HS-27A (cell line): ENCODE results near the gene LRBA.
A peak's percentile ranks its signal among the peaks of the same experiment; 100 is the strongest.
"Not testable (repeated sequence)": the region's sequence is repeated elsewhere in the genome, so short reads cannot be mapped to it uniquely, and the experiment has no call there.

Experiments used
- DNase-seq: peaks from one replicate; pipeline ENCODE4 v3.0.0-alpha.2; 2012; ENCODE audit warnings: low read depth, missing footprints

The LRBA gene

DNA sequence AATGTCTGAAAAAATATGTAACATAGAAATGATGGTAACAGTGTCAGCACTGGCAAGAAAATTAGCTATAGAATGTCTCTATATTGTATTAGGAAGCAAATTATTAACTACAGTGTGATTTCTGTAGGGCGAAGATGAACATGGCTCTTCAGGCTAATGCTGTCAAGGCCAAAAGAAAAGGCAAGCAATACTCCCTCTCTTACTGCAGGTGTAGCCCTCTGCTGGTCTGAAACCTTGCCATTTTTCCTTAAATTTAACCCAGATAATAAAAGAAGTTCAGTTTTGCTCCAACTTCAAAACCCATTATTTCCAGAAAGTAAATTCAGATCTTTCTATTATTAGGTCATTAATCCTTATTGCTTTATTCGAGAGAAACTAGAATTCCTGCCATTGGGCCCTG lies 215.9 kb downstream of the LRBA start:
- no peak for DNase-seq

DNA sequence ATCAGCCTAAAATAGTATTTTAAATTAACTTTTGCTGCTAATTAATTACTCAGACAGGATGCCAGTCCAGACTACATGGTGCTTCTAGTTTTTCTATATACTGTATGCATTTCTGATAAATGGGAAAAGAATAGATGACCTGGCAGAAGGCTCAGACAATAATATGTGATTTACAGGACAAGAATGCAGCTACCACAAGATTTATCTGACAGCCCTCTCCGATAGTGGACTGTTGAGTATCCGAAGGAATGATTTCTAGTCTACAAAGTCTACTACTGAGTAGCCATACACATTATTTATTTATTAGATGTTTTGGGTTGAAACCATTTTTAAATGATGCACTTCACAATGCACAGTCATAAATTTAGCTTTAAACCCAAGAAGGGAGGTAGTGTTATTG lies 220.4 kb downstream of the LRBA start:
- no peak for DNase-seq

DNA sequence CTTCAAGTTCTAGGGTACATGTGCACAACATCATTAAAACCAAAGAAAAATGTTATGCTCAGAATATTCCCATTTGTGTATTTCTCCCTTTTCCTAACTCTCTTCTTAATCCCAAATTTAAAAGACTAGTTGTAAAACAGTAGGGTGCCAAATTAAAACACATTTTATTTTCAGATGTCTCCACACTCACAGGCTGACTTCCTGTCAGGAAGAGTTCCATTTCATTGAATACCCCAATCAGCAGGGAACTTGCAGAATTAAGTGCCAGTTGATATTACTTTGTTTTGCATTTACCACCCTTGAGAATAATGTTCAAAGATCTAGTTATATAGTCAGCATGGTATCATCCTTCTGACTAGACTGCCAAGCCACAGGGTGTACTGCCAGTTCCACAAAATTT lies 225.2 kb downstream of the LRBA start:
- DNase-seq = no peak

DNA sequence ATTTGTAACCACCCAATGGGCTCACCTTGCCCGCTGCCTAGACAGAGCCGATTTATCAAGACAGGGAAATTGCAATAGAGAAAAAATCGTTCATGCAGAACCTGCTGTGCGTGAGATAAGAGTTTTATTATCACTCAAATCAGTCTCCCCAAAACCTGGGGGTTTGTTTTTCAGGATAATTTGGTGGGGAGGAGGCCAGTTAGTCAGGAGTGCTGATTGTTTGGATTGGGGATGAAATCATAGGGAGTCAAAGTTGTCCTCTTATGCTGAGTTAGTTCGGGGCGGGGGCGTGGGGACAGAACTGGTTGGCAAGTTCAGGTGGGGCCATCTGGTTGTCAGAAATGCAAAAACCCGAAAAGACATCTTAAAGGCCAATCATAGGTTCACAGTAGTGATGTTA lies 230.1 kb downstream of the LRBA start:
- DNase-seq = no peak

DNA sequence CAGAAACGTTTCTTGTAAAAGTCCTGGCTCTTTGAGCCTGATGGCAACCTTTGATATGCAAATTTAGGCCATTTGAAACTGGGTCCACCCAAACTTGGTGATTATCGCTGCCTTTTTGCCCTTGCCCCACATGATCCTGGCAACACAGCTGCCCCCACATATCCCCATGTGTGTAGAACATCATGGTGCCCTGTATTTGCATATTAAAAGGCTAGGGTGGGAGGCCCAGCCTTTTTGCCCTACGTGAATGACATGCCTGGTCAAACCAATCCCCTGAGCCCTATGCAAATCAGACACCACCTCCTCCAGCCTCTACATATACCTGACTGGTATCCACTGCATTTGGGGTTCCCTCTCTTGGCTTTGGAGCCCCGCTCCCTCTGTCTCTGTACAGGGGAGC lies 230.8 kb downstream of the LRBA start:
- DNase-seq = no peak

DNA sequence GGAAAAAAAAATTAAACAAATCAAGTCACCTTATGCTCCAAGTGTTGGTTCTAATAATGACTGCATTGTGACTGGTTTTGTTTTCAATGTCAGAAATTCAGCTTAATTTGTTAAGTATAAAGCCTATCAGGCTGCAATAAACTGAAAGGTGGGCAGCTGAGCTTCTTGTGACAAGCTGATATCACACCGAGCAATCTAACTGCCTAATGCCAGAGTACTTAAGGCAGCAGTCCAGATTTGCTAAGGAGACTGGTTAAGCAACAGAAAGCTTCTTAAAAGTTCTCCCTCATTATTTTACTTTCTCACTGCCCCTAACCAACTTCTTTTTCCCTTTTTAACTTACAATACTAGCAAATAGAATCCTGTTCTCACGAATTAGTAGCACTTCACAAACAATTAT lies 232.2 kb downstream of the LRBA start:
- no peak for DNase-seq

DNA sequence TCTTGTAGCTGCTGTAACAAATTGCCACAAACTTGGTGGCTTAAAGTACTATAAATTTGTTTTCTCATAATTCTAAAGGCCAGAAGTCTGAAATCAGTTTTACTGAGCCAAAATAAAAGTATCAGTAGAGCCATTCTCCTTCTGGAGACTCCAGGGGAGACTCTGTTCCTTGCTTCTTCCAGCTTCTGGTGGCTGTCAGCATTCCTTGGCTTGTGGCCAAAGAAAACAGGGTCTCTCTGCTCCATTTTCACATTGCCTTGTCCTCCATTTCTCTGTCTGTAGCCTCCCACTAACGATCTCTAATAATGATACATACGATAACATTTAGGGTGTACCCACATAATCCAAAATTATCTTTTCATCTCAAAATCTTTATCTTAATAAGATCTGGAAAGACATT lies 232.8 kb downstream of the LRBA start:
- DNase-seq = peak; percentile 35

DNA sequence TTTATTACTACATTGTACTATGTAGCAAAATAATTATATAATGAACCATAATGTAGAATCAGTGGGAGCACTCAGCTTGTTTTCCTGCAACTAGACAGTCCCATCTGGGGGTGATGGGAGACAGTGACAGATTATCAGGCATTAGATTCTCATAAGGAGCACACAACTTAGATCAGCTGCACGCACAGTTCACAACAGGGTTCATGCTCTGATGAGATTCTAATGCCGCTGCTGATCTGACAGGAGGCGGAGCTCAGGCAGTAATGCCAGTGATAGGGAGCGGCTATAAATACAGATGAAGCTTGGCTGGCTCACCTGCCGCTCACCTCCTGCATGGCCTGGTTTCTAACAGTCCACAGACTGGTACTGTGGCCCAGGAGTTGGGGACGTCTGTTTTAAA lies 233.9 kb downstream of the LRBA start:
- DNase-seq = no peak

DNA sequence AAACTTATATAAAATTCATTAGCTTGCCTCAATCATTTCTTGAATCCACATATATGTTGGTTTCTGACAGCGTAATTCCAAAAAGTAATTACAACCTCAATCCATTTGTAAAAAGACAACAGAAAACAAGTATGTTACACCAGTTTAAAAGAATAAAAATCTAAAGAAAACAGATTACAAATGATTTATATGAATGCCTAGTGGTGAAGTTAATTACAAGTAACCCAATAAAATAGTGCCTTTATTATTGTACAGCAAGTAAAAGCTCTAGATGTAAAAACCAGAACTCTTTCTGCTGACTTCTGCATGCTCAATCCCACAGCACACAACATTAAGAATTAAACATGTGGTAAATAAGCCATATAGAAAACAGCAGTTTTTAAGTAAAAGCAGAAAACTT lies 235.4 kb downstream of the LRBA start:
- DNase-seq = no peak

DNA sequence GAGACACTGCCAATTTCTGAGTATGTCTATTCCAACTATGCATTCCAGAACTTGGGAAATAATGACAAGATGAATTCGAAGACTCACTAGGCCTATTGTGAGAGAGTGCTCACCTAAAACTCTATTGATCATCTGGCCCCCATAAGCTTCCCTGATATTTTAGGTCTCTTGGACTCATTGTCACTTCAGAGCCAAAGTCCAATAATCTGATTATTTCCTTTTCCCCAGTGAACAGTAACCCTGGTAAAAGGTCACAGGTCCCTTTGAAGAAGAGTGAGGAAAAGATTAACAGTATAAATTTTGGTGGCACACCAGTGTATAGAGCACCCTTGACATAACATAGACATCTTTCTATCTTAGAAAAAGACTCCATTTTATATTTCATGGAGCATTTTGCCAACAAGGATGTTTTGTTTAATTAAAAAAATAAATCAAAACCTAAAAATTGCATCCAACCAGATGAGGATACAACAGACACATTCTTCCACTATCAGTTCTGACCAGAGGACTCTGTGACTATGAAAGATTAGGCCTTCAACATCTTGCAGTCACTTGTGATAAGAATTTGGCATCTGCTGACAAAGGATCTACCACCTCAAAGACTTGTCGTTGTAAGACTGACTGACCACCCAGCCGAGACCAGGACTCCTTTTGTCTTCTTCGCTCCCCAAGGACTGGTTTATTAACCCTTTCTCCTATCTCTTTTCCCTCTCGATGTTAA lies 241.2 kb downstream of the LRBA start:
- no peak for DNase-seq

DNA sequence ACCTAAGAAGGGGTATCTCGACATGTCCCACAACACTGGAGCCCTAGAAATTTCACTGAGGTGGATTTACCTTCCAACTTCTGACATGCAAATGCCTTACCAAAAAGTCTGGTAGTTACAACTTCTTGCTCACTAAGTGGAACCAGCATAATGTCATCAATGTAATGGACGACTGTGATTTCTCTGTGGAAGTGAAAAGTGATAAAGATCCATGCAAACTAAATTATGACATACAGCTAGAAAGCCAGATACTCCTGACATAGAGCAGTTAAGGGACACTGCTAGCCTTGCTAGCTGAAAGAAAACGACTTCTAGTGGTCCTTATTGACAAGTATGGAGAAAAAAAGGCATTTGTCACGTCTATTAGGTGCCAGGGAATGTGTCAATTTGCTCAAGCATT lies 242.1 kb downstream of the LRBA start:
- DNase-seq = no peak

DNA sequence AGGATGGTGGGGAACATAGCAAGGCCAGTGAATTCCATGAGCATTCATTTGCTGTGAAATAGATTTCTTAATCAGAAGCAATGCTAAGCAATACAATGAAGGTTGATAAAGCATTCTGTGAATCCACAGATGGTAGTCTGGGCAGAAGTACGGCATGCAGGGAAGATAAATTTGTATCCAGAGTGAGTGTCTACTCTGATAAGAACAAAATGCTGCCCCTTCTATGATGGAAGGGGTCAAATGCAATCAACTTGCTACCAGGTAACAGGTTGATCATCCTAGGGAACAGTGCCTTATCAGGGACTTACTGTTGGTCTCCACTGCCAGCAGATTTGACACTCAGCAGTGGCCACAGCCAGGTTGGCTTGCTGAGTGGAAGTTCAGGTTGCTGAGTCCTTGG lies 243.7 kb downstream of the LRBA start:
- no peak for DNase-seq

DNA sequence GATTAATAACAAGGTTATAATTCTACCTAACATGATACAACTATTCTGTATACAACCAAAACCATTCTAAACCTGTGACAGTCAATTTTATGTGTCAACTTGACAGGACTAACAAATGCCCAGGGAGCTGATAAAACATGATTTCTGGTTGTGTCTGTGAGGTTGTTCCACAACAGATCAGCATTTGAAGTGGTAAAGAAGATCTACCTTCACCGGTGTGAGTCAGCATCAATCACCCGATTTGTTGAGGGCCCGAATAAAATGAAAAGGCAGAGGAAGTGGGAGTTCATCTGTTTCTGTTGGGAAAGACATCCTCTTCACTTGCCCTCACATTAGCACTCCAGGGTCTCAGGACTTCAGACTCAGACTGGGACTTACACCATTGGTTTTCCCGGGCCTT lies 245.2 kb downstream of the LRBA start:
- no peak for DNase-seq

DNA sequence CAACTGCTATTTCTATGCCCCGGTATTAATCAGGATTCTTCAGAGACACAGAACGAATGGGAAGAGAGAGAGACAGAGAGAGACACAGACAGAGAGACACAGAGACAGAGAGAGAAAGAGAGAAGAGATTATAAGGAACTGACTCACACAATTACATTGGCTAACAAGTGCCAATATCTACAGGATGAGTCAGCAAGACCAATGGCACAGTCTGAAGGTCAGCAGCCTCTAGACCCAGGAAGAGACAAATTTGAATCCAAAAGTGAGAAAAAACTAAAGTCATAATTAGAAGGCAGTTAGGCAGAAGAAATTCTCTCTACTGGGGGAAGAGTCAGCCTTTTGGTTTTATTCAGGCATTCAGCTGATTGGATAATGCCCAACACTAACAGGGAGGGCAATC lies 245.8 kb downstream of the LRBA start:
- DNase-seq = peak; percentile 57

DNA sequence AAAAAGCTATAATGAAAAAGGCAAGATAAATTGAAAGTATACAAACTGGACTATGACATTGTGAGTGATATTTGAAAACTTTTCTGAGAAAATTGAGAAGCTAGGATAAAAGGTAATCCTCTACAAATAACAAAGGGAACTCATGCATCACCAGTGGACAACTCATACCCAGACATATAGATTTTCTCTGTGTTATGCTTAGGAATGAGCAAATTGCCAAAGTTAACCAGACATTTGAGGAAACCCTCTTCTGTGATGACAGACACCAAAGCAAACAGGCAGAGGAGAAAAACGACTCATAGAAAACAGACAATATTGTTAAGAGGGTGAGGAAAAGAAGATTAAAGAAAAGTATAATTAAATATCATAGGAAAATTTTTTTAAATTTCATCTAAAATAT lies 246.6 kb downstream of the LRBA start:
- no peak for DNase-seq

DNA sequence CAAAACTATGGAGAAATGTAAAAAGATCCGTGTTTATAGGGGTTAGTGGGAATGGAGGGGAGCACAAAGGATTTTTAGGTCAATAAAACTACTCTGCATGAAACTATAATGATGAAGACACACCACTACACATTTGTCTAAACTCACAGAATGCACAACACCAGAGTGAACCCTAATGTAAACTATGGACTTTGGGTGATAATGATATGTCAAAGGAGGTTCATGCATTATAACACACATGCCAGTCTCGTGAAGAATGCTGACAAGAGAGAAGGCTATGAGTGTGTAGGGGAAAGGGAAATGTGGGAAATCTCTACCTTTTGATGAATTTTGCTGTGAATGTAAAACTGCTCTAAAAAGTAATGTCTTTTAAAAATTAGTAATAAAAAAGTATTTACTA lies 249.9 kb downstream of the LRBA start:
- no peak for DNase-seq

DNA sequence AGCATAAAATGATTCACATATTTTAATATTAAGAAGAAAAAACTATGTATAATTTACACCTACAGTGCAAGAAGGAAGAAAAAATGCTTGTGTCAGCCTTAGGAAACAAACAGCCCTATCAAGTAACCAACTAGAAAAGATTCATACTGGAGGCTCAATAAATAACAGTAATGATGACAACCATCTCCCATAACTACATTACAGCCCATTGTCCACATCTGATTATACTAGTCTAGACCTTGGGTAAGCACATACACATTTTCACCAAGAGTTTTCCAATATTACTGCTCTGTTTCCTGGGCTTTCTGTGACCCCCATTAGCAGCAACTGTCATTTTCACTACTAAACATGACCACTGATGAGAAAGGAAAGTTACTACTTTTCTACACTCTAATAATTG lies 263.4 kb downstream of the LRBA start:
- no peak for DNase-seq

DNA sequence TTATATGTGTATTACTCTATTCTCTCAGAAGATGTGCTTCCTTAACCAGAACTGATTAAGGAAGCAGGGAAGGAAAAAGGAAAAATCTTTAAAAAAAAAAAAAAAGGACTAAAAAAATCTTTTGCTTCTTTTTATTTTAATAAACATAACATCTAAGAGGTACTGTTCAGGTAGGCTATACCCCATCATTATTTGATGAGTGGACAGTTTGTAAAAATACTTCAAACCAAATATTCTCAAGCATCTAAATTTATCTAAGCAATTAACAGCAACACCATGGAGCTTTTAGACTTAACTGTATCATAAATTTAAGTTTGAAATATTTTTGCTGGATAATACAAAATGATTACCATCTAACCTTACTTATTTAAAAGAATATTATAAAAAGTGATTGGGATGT lies 264.3 kb downstream of the LRBA start:
- no peak for DNase-seq

DNA sequence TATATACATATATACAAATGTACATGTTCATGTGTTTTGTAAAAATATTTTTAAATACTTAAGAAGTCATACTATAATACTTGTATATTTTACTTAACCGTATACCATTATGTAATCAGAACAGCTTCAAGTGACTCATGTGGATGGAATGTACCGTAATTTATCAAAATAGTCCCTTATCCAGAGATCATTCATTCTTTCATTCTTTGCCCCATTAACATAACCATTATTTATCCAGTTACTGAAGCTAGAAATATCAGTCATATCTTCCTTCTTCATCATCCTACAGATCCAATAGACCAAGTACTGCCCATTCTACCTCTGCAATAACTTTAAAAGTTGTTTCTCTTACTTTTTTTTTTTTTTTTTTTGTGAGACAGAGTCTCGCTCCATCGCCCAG lies 268.9 kb downstream of the LRBA start:
- DNase-seq = peak; percentile 73

DNA sequence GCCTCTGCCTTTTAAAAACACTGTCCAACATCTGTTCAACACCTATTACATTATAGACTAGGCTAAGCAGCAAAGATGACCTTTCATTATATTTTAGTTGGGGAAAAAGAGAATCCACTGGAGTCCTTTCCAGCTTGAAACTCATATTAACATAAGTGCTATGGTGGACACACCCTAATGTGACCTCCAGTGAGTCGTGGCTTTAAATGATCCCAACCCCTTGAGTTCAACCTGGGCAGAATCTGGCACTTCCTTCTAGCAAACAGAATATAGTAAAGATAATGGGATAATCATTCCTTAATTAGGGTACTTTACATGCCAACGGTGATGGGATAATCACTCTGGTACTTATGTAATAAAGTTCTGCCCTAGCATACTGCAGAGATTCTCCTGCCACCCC lies 270.5 kb downstream of the LRBA start:
- no peak for DNase-seq

DNA sequence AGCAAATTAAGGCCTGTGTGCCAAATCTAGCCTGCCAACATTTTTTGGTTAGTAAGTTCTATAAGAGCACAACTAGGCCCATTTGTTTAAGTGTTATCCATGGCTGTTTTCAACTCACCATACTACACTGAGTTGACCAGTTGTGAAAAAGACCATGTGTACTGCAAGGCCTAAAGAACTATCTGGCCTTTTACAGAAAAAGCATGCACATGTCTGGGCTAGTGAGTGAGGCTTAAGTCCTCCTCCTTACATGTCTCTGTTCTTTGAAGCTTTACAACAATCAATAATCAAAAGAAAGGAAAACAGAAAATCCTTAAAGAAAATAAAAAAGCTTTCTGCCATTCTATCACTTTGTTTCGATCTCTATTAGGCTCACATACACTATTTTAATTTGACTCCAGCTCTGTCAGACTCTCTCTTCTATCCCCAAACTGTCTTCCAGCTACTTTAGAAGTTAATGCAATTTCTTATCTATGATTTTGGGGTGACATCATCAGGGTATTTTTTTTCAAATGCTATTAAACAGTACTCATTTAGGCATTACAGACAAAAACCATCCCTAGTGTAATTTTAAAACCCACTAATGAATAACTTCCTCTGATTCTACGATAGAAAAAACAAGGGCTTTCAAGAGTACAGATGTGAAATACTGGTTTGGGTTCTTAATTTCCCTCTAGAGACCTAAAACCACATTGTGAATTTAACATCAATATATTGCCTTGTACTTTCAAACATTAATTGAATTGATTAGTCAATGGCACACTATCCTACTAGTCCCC lies 271.3 kb downstream of the LRBA start:
- DNase-seq = no peak

DNA sequence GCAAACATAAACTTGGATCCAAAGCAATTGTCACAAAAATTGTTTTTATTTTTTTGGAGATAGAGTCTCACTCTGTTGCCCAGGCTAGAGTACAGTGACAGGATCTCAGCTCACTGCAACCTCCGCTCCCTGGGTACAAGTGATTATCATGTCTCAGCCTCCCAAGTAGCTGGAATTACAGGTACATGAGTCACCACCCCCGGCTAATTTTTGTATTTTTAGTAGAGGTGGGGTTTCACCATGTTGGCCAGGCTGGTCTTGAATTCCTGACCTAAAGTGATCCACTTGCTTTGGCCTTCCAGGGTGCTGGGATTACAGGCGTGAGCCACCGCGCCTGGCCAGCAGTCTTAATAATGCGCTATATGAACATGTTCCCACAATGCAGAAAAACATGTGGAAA lies 272.2 kb downstream of the LRBA start:
- not testable (repeated sequence) for DNase-seq

DNA sequence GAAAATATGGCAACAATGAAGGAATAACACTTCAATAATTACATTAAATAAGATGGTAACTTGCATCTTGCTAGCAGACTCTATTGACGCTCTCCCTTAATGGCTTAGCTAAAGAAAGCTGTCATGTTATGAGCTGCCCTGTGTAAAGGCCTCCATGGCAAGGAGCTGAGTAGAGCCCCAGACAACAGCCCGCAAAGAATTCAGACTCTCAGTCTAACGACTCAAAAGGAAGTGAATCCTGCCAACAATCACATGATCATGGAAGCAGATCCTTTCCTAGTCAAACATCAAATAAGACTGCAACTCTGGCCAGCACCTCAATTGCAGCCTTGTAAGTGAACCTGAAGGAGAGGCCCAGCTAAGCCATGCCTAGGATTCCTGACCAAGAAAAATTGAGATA lies 275.5 kb downstream of the LRBA start:
- DNase-seq = no peak

DNA sequence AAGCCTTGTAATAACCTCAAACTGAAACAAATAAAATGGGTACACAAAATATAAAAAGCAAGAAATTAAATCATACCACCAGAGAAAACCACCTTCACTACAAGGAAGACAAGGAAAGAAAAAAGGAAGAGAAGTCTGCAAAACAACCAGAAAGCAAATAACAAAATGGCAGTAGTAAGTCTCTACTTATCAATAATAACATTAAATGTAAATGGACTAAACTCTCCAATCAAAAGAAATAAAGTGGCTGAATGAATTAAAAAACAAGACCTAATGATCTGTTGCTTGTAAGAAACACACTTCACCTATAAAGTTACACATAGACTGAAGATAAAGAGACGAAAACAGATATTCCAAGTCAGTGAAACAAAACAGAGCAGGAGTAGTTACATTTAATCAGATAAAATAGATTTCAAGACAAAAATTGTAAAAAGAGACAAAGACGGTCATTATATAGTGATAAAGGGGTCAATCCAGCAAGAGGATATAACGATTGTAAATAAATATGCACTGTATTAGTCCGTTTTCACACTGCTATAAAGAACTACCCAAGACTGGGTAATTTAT lies 289.0 kb downstream of the LRBA start:
- DNase-seq = no peak
